HL-60 (cell line): ENCODE results near the gene GXYLT2.

Source experiments
- GABPA ChIP-seq: IDR thresholded peaks from 2 replicates; pipeline ENCODE4 v1.6.1; 2012; ENCODE audit warnings: low read depth
- REST ChIP-seq: IDR thresholded peaks from 2 replicates; pipeline ENCODE4 v1.6.1; 2012; ENCODE audit warnings: low read depth; ENCODE audit not compliant: insufficient replicate concordance
- SPI1 ChIP-seq: IDR thresholded peaks from 2 replicates; pipeline ENCODE4 v1.6.1; 2012; ENCODE audit warnings: low read depth, mild to moderate bottlenecking, borderline replicate concordance
- TF ChIP-seq, protein P1 (sequence below): IDR thresholded peaks from one replicate; pipeline ENCODE4 v1.5.1; 2011; ENCODE audit warnings: low read length, control low read depth, inconsistent platforms; ENCODE audit not compliant: insufficient read depth

GRCh38 chr3:72977060-72977808, 89.4 kb downstream of the GXYLT2 start:
- TF ChIP-seq, protein P1, sequence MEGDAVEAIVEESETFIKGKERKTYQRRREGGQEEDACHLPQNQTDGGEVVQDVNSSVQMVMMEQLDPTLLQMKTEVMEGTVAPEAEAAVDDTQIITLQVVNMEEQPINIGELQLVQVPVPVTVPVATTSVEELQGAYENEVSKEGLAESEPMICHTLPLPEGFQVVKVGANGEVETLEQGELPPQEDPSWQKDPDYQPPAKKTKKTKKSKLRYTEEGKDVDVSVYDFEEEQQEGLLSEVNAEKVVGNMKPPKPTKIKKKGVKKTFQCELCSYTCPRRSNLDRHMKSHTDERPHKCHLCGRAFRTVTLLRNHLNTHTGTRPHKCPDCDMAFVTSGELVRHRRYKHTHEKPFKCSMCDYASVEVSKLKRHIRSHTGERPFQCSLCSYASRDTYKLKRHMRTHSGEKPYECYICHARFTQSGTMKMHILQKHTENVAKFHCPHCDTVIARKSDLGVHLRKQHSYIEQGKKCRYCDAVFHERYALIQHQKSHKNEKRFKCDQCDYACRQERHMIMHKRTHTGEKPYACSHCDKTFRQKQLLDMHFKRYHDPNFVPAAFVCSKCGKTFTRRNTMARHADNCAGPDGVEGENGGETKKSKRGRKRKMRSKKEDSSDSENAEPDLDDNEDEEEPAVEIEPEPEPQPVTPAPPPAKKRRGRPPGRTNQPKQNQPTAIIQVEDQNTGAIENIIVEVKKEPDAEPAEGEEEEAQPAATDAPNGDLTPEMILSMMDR: no peak
- TF ChIP-seq SPI1 (no peak), REST (no peak), GABPA (no peak; the same call in 1 of the 2 replicates)
